Body of pancreas (tissue), 4 donors: ENCODE data around the gene NOL12.

Experiments
- POLR2A ChIP-seq, 3 donors: fragments of 450-650 bp; IDR thresholded peaks; one replicate each; pipeline ENCODE4 v1.6.1; 2016; ENCODE audit warnings: antibody characterized with exemption in 3 of 3, mild to moderate bottlenecking in 2 of 3
- TF ChIP-seq, protein P1 (sequence below), 7 experiments: fragments of 450-650 bp in 4 of 7; fragments of 200-600 bp in 3 of 7; sonication (generic) in 3 of 7; IDR thresholded peaks; one replicate each; pipeline ENCODE4 v1.5.1; 2016 to 2019; ENCODE audit warnings: antibody characterized with exemption in 7 of 7

DNA sequence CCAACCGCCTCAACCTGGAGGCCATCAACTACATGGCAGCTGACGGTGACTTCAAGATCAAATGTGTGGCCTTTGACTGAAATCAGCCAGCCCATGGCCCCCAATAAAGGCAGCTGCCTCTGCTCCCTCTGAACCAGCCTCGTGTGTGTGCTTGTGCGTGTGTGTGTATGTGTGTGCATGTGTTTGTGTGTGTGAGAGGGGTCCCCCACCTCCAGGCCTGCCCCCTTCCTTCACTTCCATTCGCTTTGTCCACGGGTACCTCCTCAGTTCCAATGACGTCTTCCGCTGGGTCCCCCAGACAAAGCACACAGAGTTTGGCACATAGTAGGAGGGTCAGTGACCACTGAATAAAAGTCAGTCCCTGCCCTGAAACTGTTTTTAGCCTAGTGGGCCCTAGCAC, 6.5 kb upstream of the NOL12 start:
- TF ChIP-seq, protein P1, sequence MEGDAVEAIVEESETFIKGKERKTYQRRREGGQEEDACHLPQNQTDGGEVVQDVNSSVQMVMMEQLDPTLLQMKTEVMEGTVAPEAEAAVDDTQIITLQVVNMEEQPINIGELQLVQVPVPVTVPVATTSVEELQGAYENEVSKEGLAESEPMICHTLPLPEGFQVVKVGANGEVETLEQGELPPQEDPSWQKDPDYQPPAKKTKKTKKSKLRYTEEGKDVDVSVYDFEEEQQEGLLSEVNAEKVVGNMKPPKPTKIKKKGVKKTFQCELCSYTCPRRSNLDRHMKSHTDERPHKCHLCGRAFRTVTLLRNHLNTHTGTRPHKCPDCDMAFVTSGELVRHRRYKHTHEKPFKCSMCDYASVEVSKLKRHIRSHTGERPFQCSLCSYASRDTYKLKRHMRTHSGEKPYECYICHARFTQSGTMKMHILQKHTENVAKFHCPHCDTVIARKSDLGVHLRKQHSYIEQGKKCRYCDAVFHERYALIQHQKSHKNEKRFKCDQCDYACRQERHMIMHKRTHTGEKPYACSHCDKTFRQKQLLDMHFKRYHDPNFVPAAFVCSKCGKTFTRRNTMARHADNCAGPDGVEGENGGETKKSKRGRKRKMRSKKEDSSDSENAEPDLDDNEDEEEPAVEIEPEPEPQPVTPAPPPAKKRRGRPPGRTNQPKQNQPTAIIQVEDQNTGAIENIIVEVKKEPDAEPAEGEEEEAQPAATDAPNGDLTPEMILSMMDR (IDR thresholded peaks at IDR 0.05) = no peak
- TF ChIP-seq POLR2A (IDR thresholded peaks at IDR 0.05) = no peak
